T-cell (primary cell): Measurements from ENCODE around the gene MLXIP. TPM values are rescaled to one million over a fixed set of nuclear protein-coding genes. Genes with fewer than 3 reads are reported as not detected.
A peak's percentile ranks its signal among the peaks of the same experiment; 100 is the strongest.
"Not testable (repeated sequence)": the region's sequence is repeated elsewhere in the genome, so short reads cannot be mapped to it uniquely, and the experiment has no call there.

Source experiments
- ATAC-seq, 4 experiments: fragments of 200-7000 bp in 3 of 4; fragments of 150-1000 bp in 1 of 4; cut with Tn5 transposase; replicated peaks in 1 of 4; 1 replicate in 3 of 4; 2 replicates in 1 of 4; pipeline ENCODE4 v1.10.0; 2021; ENCODE audit warnings: moderate library complexity in 3 of 4, mild to moderate bottlenecking in 2 of 4, moderate number of reproducible peaks in 1 of 4
- CTCF ChIA-PET, 2 donors: fragments of 300-600 bp; sonication (Branson Sonifier 250); formaldehyde crosslinking; loops; one replicate each; lab custom pipeline; 2022; ENCODE audit warnings: antibody characterized with exemption in 2 of 2; lab: Charles Lee
- POLR2A ChIA-PET, 2 donors: fragments of 300-600 bp; sonication (Branson Sonifier 250); formaldehyde crosslinking; loops; one replicate each; lab custom pipeline; 2022; ENCODE audit warnings: antibody characterized with exemption in 2 of 2; lab: Charles Lee
- DNase-seq, 35 experiments: peaks; one replicate each; pipeline versions ENCODE4 v3.0.0 to v3.0.0-alpha.2; 2013 to 2023
- H3K27ac ChIP-seq: one replicate; pipeline ENCODE4 v1.5.1; 2013; ENCODE audit warnings: low read length
- H3K27me3 ChIP-seq, 2 experiments: replicated peaks in 1 of 2; 1 replicate in 1 of 2; 2 replicates in 1 of 2; pipeline versions ENCODE4 v1.6.1 to v1.7.0; 2013; ENCODE audit warnings: low read length in 1 of 2, mixed read lengths in 1 of 2; ENCODE audit not compliant: control insufficient read depth in 2 of 2, insufficient read depth in 2 of 2; ENCODE audit errors: extremely low read depth in 1 of 2
- H3K36me3 ChIP-seq, 2 donors: 1 replicate in 1 of 2; 2 replicates in 1 of 2; pipeline versions ENCODE4 v1.6.1 to v1.7.0; 2013; ENCODE audit warnings: low read length in 1 of 2; ENCODE audit not compliant: control insufficient read depth in 2 of 2, insufficient read depth in 1 of 2; ENCODE audit errors: extremely low read depth in 1 of 2
- H3K4me1 ChIP-seq, 2 experiments: 1 replicate in 1 of 2; 2 replicates in 1 of 2; pipeline versions ENCODE4 v1.6.1 to v1.7.0; 2013; ENCODE audit warnings: low read length in 2 of 2, mixed read lengths in 1 of 2; ENCODE audit not compliant: insufficient read depth in 2 of 2, control insufficient read depth in 1 of 2; ENCODE audit errors: extremely low read depth in 1 of 2
- H3K4me3 ChIP-seq, 2 donors: 1 replicate in 1 of 2; 2 replicates in 1 of 2; pipeline versions ENCODE4 v1.5.1 to v1.7.0; 2013; ENCODE audit warnings: mild to moderate bottlenecking in 2 of 2, low read length in 1 of 2, moderate library complexity in 1 of 2; ENCODE audit not compliant: control insufficient read depth in 1 of 2; ENCODE audit errors: extremely low read depth in 1 of 2
- H3K9me3 ChIP-seq: 2 replicates; pipeline ENCODE4 v1.7.0; 2013
- H3K27ac Mint-ChIP-seq, 2 donors: one replicate each; pipeline ENCODE4 v1.8.0; 2020 to 2021; ENCODE audit warnings: mild to moderate bottlenecking in 2 of 2, mixed read lengths in 2 of 2
- H3K27me3 Mint-ChIP-seq, 2 donors: one replicate each; pipeline ENCODE4 v1.8.0; 2021 to 2022; ENCODE audit warnings: mixed read lengths in 2 of 2
- H3K36me3 Mint-ChIP-seq: one replicate; pipeline ENCODE4 v1.8.0; 2021; ENCODE audit warnings: mixed read lengths
- H3K4me1 Mint-ChIP-seq, 3 donors: one replicate each; pipeline ENCODE4 v1.8.0; 2020 to 2022; ENCODE audit warnings: mixed read lengths in 3 of 3, mild to moderate bottlenecking in 1 of 3
- H3K4me3 Mint-ChIP-seq, 3 donors: one replicate each; pipeline ENCODE4 v1.8.0; 2020 to 2022; ENCODE audit warnings: mild to moderate bottlenecking in 3 of 3, mixed read lengths in 3 of 3, moderate library complexity in 3 of 3
- H3K9me3 Mint-ChIP-seq, 3 donors: one replicate each; pipeline ENCODE4 v1.8.0; 2020 to 2022; ENCODE audit warnings: mixed read lengths in 3 of 3
- WGBS: methylation state at CpG from one replicate; pipeline ENCODE4 v1.1.5; 2013; ENCODE audit warnings: missing lambda C conversion rate; ENCODE audit not compliant: insufficient coverage; 5-methylcytosine and 5-hydroxymethylcytosine counted together
- total RNA-seq, 35 experiments: library from RNA in 6 of 35; stranded (reverse) in 6 of 35; fragments of 120-200 nt in 1 of 35; gene quantifications; one replicate each; pipeline versions ENCODE4 v1.2.1 to v1.2.4 and lab custom pipeline; 2013 to 2026

Gene MLXIP
- total RNA-seq, 5 donors from 2014 or later (not counting 1 experiment from before 2014, with no cell fraction given) = 87.9 to 113 (median 98.3) TPM

DNA sequence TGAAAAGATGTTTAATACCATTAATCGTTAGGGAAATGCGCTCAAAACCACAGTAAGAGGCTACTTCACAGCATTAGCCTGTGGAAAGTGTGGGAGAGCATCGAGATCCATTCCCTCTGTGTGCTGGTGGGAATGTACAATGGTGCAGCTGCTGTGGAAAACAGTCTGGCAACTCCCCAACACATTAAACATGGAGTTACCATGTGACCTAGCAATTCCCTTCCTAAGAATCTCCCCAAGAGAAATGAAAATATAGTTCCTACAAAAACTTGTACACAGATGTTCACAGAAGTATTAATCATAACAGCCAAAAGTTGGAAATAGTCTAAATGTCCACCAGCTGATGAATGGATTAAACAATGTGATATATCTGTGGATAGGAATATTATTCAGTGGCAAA, 23.8 kb downstream of the MLXIP start:
- ATAC-seq = no peak
- no peaks in the 10 kb centered on the region for H3K36me3 ChIP-seq
- no CpG with 5 or more reads among the region's 3 CpGs for WGBS
- H3K27me3 ChIP-seq = no peaks in the 10 kb centered on the region
- no peak overlapping the region for H3K4me3 ChIP-seq
- Mint-ChIP-seq H3K27me3 (no peaks in the 10 kb centered on the region), H3K4me3 (peak overlapping the region in 1 of 3 donors; percentile 68), H3K9me3 (no peaks in the 10 kb centered on the region), H3K4me1 (peaks cover 84 to 93% (median 87%) of the 10 kb centered on the region in 3 donors), H3K27ac (peak overlapping the region; percentile 66 to 80), H3K36me3 (peaks cover 5% of the 10 kb centered on the region)
- DNase-seq = no peak
- peaks cover 58 to 67% of the 10 kb centered on the region in 2 experiments for H3K4me1 ChIP-seq
- H3K27ac ChIP-seq = peak overlapping the region; percentile 21
- CTCF ChIA-PET = interaction anchor here in 1 of 2 donors (1.7 kb wide), 1 partner anchor 20 kb away, joined by 4 read pairs; no protein-coding TSS in a partner anchor
- H3K9me3 ChIP-seq = no peaks in the 10 kb centered on the region
- POLR2A ChIA-PET = no interaction called here

DNA sequence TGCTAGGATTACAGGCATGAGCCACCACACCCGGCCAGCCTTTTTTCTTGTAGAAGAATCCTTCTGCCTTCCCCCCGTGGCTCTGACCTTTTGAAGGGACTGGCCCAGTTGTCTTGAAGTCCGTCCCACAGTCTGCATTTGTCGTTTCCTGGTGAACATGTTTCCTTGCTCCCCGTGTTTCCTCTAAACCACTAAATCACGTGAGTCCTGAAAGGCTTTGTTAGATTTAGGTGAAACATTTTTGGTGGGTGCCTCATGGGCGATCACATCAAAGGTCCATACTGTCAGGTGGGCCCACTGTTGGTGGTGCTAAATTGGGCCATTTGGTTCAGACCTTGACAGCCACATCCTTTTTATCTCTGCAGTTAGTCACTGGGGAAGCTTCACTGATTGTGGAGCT, 26.3 kb downstream of the MLXIP start:
- ATAC-seq (peak; percentile 20 to 53 (median 36)), DNase-seq (peak in 1 of 35 experiments; percentile 35)
- WGBS = 10% methylated on average over 2 of the region's 7 CpGs
- H3K27me3 ChIP-seq = no peaks in the 10 kb centered on the region
- Mint-ChIP-seq H3K4me1 (peaks cover 85 to 90% (median 86%) of the 10 kb centered on the region in 3 donors), H3K9me3 (no peaks in the 10 kb centered on the region), H3K4me3 (peak overlapping the region; percentile 61 to 83 (median 69)), H3K27me3 (no peaks in the 10 kb centered on the region), H3K27ac (peak overlapping the region; percentile 83), H3K36me3 (peaks cover 5% of the 10 kb centered on the region)
- no peak overlapping the region for H3K27ac ChIP-seq
- ChIA-PET POLR2A (interaction anchor here (0.6 kb wide), 2 partner anchors 8 to 42 kb away, joined by 3 read pairs; no protein-coding TSS in a partner anchor), CTCF (no interaction called here)
- peaks cover 42 to 64% of the 10 kb centered on the region in 2 experiments for H3K4me1 ChIP-seq
- no peaks in the 10 kb centered on the region for H3K36me3 ChIP-seq
- H3K9me3 ChIP-seq = no peaks in the 10 kb centered on the region
- H3K4me3 ChIP-seq = peak overlapping the region in 1 of 2 donors; percentile 56

DNA sequence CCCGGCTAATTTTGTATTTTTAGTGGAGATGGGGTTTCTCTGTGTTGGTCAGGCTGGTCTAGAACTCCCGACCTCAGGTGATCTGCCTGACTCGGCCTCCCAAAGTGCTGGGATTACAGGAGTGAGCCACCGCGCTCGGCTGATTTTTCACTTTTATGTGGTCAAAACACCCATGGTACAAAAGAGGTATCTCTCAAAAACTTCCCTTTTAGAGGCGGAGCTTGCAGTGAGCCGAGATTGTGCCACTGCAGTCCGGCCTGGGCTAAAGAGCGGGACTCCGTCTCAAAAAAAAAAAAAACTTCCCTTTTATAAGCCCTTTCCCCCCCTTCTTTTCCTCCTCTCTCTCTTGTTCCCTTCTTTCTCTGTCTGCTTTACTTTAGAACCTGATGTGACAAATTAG, 26.9 kb downstream of the MLXIP start:
- H3K36me3 ChIP-seq, DNase-seq, H3K9me3 ChIP-seq, POLR2A ChIA-PET, H3K9me3 Mint-ChIP-seq, H3K27ac ChIP-seq, H3K27me3 Mint-ChIP-seq, H3K27me3 ChIP-seq, H3K36me3 Mint-ChIP-seq, CTCF ChIA-PET: not testable (repeated sequence)
- H3K4me3 ChIP-seq = peak overlapping the region in 1 of 2 donors; percentile 56
- ATAC-seq = peak in 1 of 4 experiments; percentile 43
- peak overlapping the region; percentile 58 to 70 for H3K27ac Mint-ChIP-seq
- peaks cover 36 to 65% of the 10 kb centered on the region in 2 experiments for H3K4me1 ChIP-seq
- 58% methylated on average over 5 of the region's 11 CpGs for WGBS
- peak overlapping the region; percentile 61 to 83 (median 69) for H3K4me3 Mint-ChIP-seq
- peaks cover 82 to 83% (median 83%) of the 10 kb centered on the region in 3 donors for H3K4me1 Mint-ChIP-seq

DNA sequence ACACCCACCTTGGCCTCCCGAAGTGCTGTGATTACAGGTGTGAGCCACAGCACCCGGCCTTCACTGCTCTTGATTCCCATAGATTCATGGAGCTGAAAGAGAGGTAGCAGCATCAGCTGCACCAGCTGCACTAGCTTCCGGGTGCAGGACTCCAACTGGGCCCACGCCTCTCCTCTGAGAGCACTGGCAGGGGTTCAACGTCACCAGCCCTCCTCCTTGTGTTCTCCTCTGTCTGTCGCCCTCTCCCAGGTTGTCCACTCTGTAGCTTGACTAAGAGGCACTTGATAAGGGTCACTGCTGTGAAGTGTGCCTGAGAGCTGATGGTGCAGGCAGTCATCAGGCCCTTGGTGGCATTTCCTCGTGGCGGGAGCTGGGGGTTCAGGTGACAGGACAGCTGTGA, 28.3 kb downstream of the MLXIP start:
- ATAC-seq (no peak), DNase-seq (no peak)
- Mint-ChIP-seq H3K27ac (peak overlapping the region; percentile 69 to 92), H3K4me1 (peaks cover 78 to 79% (median 78%) of the 10 kb centered on the region in 3 donors), H3K4me3 (peak overlapping the region in 1 of 3 donors; percentile 83), H3K9me3 (no peaks in the 10 kb centered on the region), H3K27me3 (no peaks in the 10 kb centered on the region), H3K36me3 (peaks cover 5% of the 10 kb centered on the region)
- Histone ChIP-seq H3K9me3 (no peaks in the 10 kb centered on the region), H3K4me1 (peaks cover 29 to 62% of the 10 kb centered on the region in 2 experiments), H3K36me3 (no peaks in the 10 kb centered on the region), H3K4me3 (no peak overlapping the region), H3K27me3 (no peaks in the 10 kb centered on the region), H3K27ac (no peak overlapping the region)
- 93% methylated on average over 5 of the region's 8 CpGs for WGBS
- CTCF ChIA-PET = interaction anchor here in 1 of 2 donors (1.3 kb wide), 1 partner anchor 25 kb away, joined by 3 read pairs; no protein-coding TSS in a partner anchor
- POLR2A ChIA-PET = no interaction called here

DNA sequence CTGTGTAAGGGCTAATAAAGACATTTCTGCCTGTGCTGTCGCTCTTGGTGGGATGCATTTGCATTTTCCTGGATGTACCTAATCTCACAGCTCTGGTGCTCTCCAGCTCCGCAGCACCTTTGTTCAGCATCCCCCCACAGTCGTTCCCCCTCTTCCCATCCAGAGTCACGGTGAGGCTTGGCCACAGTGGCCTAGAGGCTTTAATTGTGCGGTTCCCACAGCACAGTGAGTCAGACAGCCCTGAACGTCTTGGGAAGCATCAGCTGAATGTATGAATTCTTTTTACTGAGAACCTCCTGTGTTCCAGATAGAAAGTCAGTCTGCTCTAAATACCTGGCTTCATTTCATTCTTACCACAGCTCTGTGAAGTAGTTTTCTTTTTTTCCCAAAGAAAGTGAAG, 28.7 kb downstream of the MLXIP start:
- no peaks in the 10 kb centered on the region for H3K27me3 Mint-ChIP-seq
- H3K36me3 ChIP-seq = no peaks in the 10 kb centered on the region
- peaks cover 78 to 79% (median 78%) of the 10 kb centered on the region in 3 donors for H3K4me1 Mint-ChIP-seq
- peak overlapping the region in 1 of 3 donors; percentile 83 for H3K4me3 Mint-ChIP-seq
- peaks cover 27 to 62% of the 10 kb centered on the region in 2 experiments for H3K4me1 ChIP-seq
- peaks cover 5% of the 10 kb centered on the region for H3K36me3 Mint-ChIP-seq
- peak overlapping the region; percentile 69 to 92 for H3K27ac Mint-ChIP-seq
- no peak for DNase-seq
- H3K4me3 ChIP-seq = no peak overlapping the region
- POLR2A ChIA-PET = interaction anchor here in 1 of 2 donors (0.7 kb wide), 1 partner anchor 210 kb away, joined by 4 read pairs; no protein-coding TSS in a partner anchor
- 95% methylated on average over 4 of the region's 6 CpGs for WGBS
- H3K27me3 ChIP-seq = no peaks in the 10 kb centered on the region
- no peaks in the 10 kb centered on the region for H3K9me3 Mint-ChIP-seq
- H3K27ac ChIP-seq = no peak overlapping the region
- no peak for ATAC-seq
- no peaks in the 10 kb centered on the region for H3K9me3 ChIP-seq
- CTCF ChIA-PET = interaction anchor here in 1 of 2 donors (1.3 kb wide), 1 partner anchor 25 kb away, joined by 3 read pairs; no protein-coding TSS in a partner anchor

DNA sequence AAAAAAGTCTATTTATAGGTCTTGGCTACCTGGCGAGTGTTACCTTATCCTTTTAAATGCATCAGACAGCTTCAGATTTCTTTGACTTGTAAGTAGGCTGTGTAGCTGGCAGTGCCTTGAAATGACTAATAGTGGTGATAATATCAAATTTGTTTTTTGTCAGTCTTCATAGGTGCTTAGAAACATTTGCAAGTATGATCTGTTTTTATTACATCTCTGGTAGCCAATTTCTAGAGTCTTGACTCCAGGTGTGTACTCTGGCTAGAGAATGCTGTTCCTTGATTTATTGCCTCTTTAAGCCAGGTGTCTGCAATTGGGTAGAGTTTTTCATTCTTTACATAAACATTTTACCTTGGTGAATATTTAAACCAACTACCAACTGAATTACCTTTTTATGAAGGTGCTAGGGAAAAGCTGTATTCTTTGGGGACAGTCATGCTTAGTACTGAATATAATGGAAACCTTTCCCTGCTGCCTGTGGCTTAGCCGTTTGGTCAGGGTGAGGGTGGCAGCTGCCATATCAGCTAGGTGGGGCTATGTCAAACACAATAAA, 32.6 kb downstream of the MLXIP start:
- H3K4me1 ChIP-seq = peaks cover 8 to 42% of the 10 kb centered on the region in 2 experiments
- peaks cover 2 to 3% of the 10 kb centered on the region in 2 donors for H3K36me3 ChIP-seq
- Mint-ChIP-seq H3K4me3 (no peak overlapping the region), H3K27me3 (no peaks in the 10 kb centered on the region), H3K4me1 (peaks cover 47 to 51% (median 49%) of the 10 kb centered on the region in 3 donors), H3K27ac (peak overlapping the region in 1 of 2 donors; percentile 36), H3K36me3 (no peaks in the 10 kb centered on the region), H3K9me3 (no peaks in the 10 kb centered on the region)
- no peaks in the 10 kb centered on the region for H3K9me3 ChIP-seq
- ChIA-PET CTCF (interaction anchor here in 1 of 2 donors (0.5 to 0.7 kb wide), 2 partner anchors 10 to 25 kb away, joined by 3 read pairs; no protein-coding TSS in a partner anchor), POLR2A (interaction anchor here in 1 of 2 donors (0.6 kb wide), 1 partner anchor 1005 kb away, joined by 4 read pairs; no protein-coding TSS in a partner anchor)
- no peak overlapping the region for H3K4me3 ChIP-seq
- WGBS = 57% methylated on average over 1 of the region's 2 CpGs
- ATAC-seq (no peak), DNase-seq (no peak)
- no peaks in the 10 kb centered on the region for H3K27me3 ChIP-seq
- no peak overlapping the region for H3K27ac ChIP-seq
